HUES64 (cell line): ENCODE measurements around the gene PKHD1.

Experiments used
- H3K27ac ChIP-seq: 2 replicates; pipeline ENCODE4 v1.7.0; 2013; ENCODE audit warnings: low read depth, low read length, inconsistent platforms
- H3K27me3 ChIP-seq: 2 replicates; pipeline ENCODE4 v1.6.1; 2013; ENCODE audit warnings: mild to moderate bottlenecking, low read length; ENCODE audit not compliant: insufficient read depth
- H3K36me3 ChIP-seq: 2 replicates; pipeline ENCODE4 v1.6.1; 2013; ENCODE audit warnings: mild to moderate bottlenecking, low read length; ENCODE audit not compliant: insufficient read depth
- H3K4me1 ChIP-seq: 2 replicates; pipeline ENCODE4 v1.6.1; 2013; ENCODE audit warnings: mild to moderate bottlenecking, low read length, moderate library complexity; ENCODE audit not compliant: insufficient read depth
- H3K4me3 ChIP-seq: 2 replicates; pipeline ENCODE4 v1.5.1; 2013; ENCODE audit warnings: mild to moderate bottlenecking, low read length, moderate library complexity
- H3K9ac ChIP-seq: 2 replicates; pipeline ENCODE4 v1.6.1; 2013; ENCODE audit warnings: mild to moderate bottlenecking, low read depth, low read length
- H3K9me3 ChIP-seq: 2 replicates; pipeline ENCODE4 v1.6.1; 2013; ENCODE audit warnings: low read depth, low read length; ENCODE audit not compliant: insufficient read depth
- WGBS: fragments of 150-250, 120-280 bp; methylation state at CpG from one replicate; pipeline ENCODE4 v1.1.7; 2013; ENCODE audit warnings: missing lambda C conversion rate; 5-methylcytosine and 5-hydroxymethylcytosine counted together

PKHD1 gene

GRCh38 chr6:52104979-52105378 lies 17.6 kb upstream of the PKHD1 start:
- no peaks in the 10 kb centered on the region for H3K9me3 ChIP-seq
- no peaks in the 10 kb centered on the region for H3K27me3 ChIP-seq
- no peak overlapping the region for H3K9ac ChIP-seq
- no peaks in the 10 kb centered on the region for H3K36me3 ChIP-seq
- H3K27ac ChIP-seq: no peak overlapping the region
- H3K4me1 ChIP-seq: peaks cover 14% of the 10 kb centered on the region; the same call in 1 of the 2 replicates
- H3K4me3 ChIP-seq: no peak overlapping the region
- WGBS: no CpG with 5 or more reads among the region's 4 CpGs

GRCh38 chr6:52103623-52104022 lies 16.2 kb upstream of the PKHD1 start:
- no peaks in the 10 kb centered on the region for H3K27me3 ChIP-seq
- no peak overlapping the region for H3K27ac ChIP-seq
- H3K9me3 ChIP-seq: no peaks in the 10 kb centered on the region
- no peaks in the 10 kb centered on the region for H3K36me3 ChIP-seq
- 90% methylated on average over 2 of the region's 2 CpGs for WGBS
- H3K4me3 ChIP-seq: no peak overlapping the region
- H3K4me1 ChIP-seq: peaks cover 14% of the 10 kb centered on the region; the same call in 1 of the 2 replicates
- no peak overlapping the region for H3K9ac ChIP-seq

GRCh38 chr6:52102405-52102804 lies 15.0 kb upstream of the PKHD1 start:
- no peak overlapping the region for H3K9ac ChIP-seq
- H3K4me1 ChIP-seq: 0 out of 2 replicates have a peak, but pooled peaks cover 7% of the 10 kb centered on the region
- no peak overlapping the region for H3K27ac ChIP-seq

GRCh38 chr6:52098721-52099120 lies 11.3 kb upstream of the PKHD1 start:
- WGBS: 94% methylated on average over 1 of the region's 1 CpG
- H3K4me1 ChIP-seq: no peaks in the 10 kb centered on the region
- H3K27ac ChIP-seq: no peak overlapping the region
- no peaks in the 10 kb centered on the region for H3K36me3 ChIP-seq
- H3K9ac ChIP-seq: no peak overlapping the region
- H3K27me3 ChIP-seq: no peaks in the 10 kb centered on the region
- peaks cover 11% of the 10 kb centered on the region for H3K9me3 ChIP-seq
- H3K4me3 ChIP-seq: no peak overlapping the region

More at GRCh38 chr6:52102405-52102804, 15.0 kb upstream of the PKHD1 start:
- peaks cover 4% of the 10 kb centered on the region for H3K9me3 ChIP-seq
- H3K27me3 ChIP-seq: no peaks in the 10 kb centered on the region
- 75% methylated on average over 1 of the region's 1 CpG for WGBS
- H3K4me3 ChIP-seq: no peak overlapping the region
- no peaks in the 10 kb centered on the region for H3K36me3 ChIP-seq

GRCh38 chr6:52089758-52090348 lies 2.4 kb upstream of the PKHD1 start:
- 86% methylated on average over 2 of the region's 2 CpGs for WGBS
- Histone ChIP-seq H3K9ac (no peak overlapping the region), H3K27me3 (no peaks in the 10 kb centered on the region), H3K9me3 (no peaks in the 10 kb centered on the region), H3K4me3 (no peak overlapping the region), H3K27ac (no peak overlapping the region), H3K36me3 (no peaks in the 10 kb centered on the region), H3K4me1 (peaks cover 7% of the 10 kb centered on the region)

- Histone ChIP-seq H3K4me1 (peaks cover 7% of the 10 kb centered on the region), H3K27ac (no peak overlapping the region), H3K9me3 (no peaks in the 10 kb centered on the region), H3K9ac (no peak overlapping the region), H3K4me3 (no peak overlapping the region), H3K36me3 (no peaks in the 10 kb centered on the region), H3K27me3 (no peaks in the 10 kb centered on the region)
- 92% methylated on average over 5 of the region's 5 CpGs for WGBS
Observed at GRCh38 chr6:52086741-52087140, 672 bp downstream of the PKHD1 start.

- H3K27me3 ChIP-seq: no peaks in the 10 kb centered on the region
- H3K4me3 ChIP-seq: no peak overlapping the region
- H3K9ac ChIP-seq: no peak overlapping the region
- no peaks in the 10 kb centered on the region for H3K9me3 ChIP-seq
- 90% methylated on average over 2 of the region's 4 CpGs for WGBS
- peaks cover 35% of the 10 kb centered on the region for H3K4me1 ChIP-seq
- H3K27ac ChIP-seq: no peak overlapping the region
- H3K36me3 ChIP-seq: no peaks in the 10 kb centered on the region
Observed at GRCh38 chr6:52081237-52081636, 6.2 kb downstream of the PKHD1 start.

- peaks cover 47% of the 10 kb centered on the region for H3K4me1 ChIP-seq
- 58% methylated on average over 8 of the region's 8 CpGs for WGBS
- no peaks in the 10 kb centered on the region for H3K9me3 ChIP-seq
- peak overlapping the region; percentile 35; the same call in 1 of the 2 replicates for H3K9ac ChIP-seq
- H3K27me3 ChIP-seq: no peaks in the 10 kb centered on the region
- no peak overlapping the region for H3K4me3 ChIP-seq
- peak overlapping the region; percentile 94 for H3K27ac ChIP-seq
- H3K36me3 ChIP-seq: no peaks in the 10 kb centered on the region
Observed at GRCh38 chr6:52077961-52078625, 9.3 kb downstream of the PKHD1 start.

- H3K4me3 ChIP-seq: peak overlapping the region; percentile 34
- 28% methylated on average over 3 of the region's 3 CpGs for WGBS
- peak overlapping the region; percentile 61 for H3K9ac ChIP-seq
- H3K36me3 ChIP-seq: no peaks in the 10 kb centered on the region
- peaks cover 47% of the 10 kb centered on the region for H3K4me1 ChIP-seq
- peak overlapping the region; percentile 94 for H3K27ac ChIP-seq
- no peaks in the 10 kb centered on the region for H3K9me3 ChIP-seq
- no peaks in the 10 kb centered on the region for H3K27me3 ChIP-seq
Observed at GRCh38 chr6:52077180-52077884, 10.1 kb downstream of the PKHD1 start.

GRCh38 chr6:52076791-52077179 lies 10.6 kb downstream of the PKHD1 start:
- Histone ChIP-seq H3K4me1 (peaks cover 47% of the 10 kb centered on the region), H3K27ac (peak overlapping the region; percentile 94), H3K9ac (peak overlapping the region; percentile 61), H3K9me3 (no peaks in the 10 kb centered on the region), H3K27me3 (no peaks in the 10 kb centered on the region), H3K36me3 (no peaks in the 10 kb centered on the region), H3K4me3 (peak overlapping the region; percentile 34)
- 6% methylated on average over 4 of the region's 4 CpGs for WGBS

- no peak overlapping the region for H3K4me3 ChIP-seq
- H3K36me3 ChIP-seq: no peaks in the 10 kb centered on the region
- peaks cover 44% of the 10 kb centered on the region for H3K4me1 ChIP-seq
- H3K27ac ChIP-seq: no peak overlapping the region
- no peak overlapping the region for H3K9ac ChIP-seq
- 93% methylated on average over 5 of the region's 5 CpGs for WGBS
- H3K9me3 ChIP-seq: no peaks in the 10 kb centered on the region
- H3K27me3 ChIP-seq: no peaks in the 10 kb centered on the region
Observed at GRCh38 chr6:52074716-52075115, 12.7 kb downstream of the PKHD1 start.
